Stimulated activated effector memory CD8-positive, alpha-beta T cell treated with anti-CD3 and anti-CD28 coated beads, Interleukin-12 subunit alpha, Interleukin-12 subunit beta, amount 100 ng/mL, for 72 hours (primary cell): ENCODE results near the gene MAPK10.
"Not testable (repeated sequence)": the region's sequence is repeated elsewhere in the genome, so short reads cannot be mapped to it uniquely, and the experiment has no call there.

Source experiments
- ATAC-seq: fragments of 150-1000 bp; cut with Tn5 transposase; 2 replicates; pipeline ENCODE4 v1.10.0; 2021
- DNase-seq, 2 donors: peaks; one replicate each; pipeline ENCODE4 v3.0.0; 2021 to 2022; ENCODE audit warnings: low spot score in 2 of 2
- H3K27ac Mint-ChIP-seq: one replicate; pipeline ENCODE4 v1.8.0; 2022; ENCODE audit warnings: mild to moderate bottlenecking, mixed read lengths
- H3K36me3 Mint-ChIP-seq: one replicate; pipeline ENCODE4 v1.8.0; 2022; ENCODE audit warnings: mild to moderate bottlenecking, mixed read lengths
- H3K4me1 Mint-ChIP-seq: one replicate; pipeline ENCODE4 v1.8.0; 2022; ENCODE audit warnings: mixed read lengths
- H3K4me3 Mint-ChIP-seq: one replicate; pipeline ENCODE4 v1.8.0; 2022; ENCODE audit warnings: mild to moderate bottlenecking, mixed read lengths
- H3K9me3 Mint-ChIP-seq: one replicate; pipeline ENCODE4 v1.8.0; 2022; ENCODE audit warnings: mixed read lengths

Gene MAPK10

DNA sequence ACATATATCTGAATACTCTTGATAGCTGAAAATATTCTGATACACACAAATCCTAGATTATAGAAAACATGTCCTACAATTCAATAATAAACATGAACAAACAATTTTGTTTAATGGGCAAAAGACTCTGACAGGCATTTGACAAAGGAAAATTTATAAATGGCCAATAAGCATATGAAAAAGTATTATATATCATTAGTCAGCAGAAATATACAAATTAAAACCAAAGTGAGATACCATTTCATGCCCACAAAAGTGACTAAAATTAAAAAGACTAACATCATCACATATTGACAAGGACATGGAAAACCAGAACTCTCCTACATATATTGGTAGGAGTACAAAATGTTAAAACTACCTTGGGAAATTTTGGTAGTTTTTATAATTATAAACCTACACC lies 2.7 kb upstream of the MAPK10 start:
- ATAC-seq (no peak), DNase-seq (no peak)
- H3K4me1 Mint-ChIP-seq, result peaks cover 11% of the 10 kb centered on the region
- no peak overlapping the region for H3K27ac Mint-ChIP-seq
- H3K36me3 Mint-ChIP-seq, result no peaks in the 10 kb centered on the region
- no peak overlapping the region for H3K4me3 Mint-ChIP-seq
- no peaks in the 10 kb centered on the region for H3K9me3 Mint-ChIP-seq

DNA sequence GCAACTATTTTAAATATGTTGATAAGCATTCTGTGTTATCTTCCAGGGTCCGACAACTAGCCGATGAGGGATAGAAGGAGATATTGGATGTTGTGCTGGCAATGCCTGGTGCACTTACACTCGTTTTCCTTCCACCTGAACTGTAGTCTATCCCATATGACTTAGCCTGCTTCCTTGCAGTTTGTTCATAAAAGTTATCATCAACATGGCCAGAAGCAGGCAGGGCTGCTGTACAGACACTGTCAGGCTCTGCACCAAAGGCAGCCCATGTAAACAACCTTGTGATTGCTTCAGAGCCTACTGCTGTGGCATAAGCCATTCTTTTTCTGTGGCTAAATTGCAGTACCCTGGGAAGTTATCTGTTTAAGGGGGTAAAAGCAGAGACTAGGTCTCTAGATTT lies 1.6 kb downstream of the MAPK10 start:
- no peaks in the 10 kb centered on the region for H3K36me3 Mint-ChIP-seq
- no peak for ATAC-seq
- no peaks in the 10 kb centered on the region for H3K9me3 Mint-ChIP-seq
- H3K4me3 Mint-ChIP-seq, result no peak overlapping the region
- no peak overlapping the region for H3K27ac Mint-ChIP-seq
- H3K4me1 Mint-ChIP-seq, result peaks cover 11% of the 10 kb centered on the region
- no peak for DNase-seq

GRCh38 chr4:86357608-86358007 lies 2.2 kb downstream of the MAPK10 start:
- DNase-seq (no peak), ATAC-seq (no peak)
- Mint-ChIP-seq H3K27ac (no peak overlapping the region), H3K4me3 (no peak overlapping the region), H3K9me3 (no peaks in the 10 kb centered on the region), H3K4me1 (peaks cover 11% of the 10 kb centered on the region), H3K36me3 (no peaks in the 10 kb centered on the region)

DNA sequence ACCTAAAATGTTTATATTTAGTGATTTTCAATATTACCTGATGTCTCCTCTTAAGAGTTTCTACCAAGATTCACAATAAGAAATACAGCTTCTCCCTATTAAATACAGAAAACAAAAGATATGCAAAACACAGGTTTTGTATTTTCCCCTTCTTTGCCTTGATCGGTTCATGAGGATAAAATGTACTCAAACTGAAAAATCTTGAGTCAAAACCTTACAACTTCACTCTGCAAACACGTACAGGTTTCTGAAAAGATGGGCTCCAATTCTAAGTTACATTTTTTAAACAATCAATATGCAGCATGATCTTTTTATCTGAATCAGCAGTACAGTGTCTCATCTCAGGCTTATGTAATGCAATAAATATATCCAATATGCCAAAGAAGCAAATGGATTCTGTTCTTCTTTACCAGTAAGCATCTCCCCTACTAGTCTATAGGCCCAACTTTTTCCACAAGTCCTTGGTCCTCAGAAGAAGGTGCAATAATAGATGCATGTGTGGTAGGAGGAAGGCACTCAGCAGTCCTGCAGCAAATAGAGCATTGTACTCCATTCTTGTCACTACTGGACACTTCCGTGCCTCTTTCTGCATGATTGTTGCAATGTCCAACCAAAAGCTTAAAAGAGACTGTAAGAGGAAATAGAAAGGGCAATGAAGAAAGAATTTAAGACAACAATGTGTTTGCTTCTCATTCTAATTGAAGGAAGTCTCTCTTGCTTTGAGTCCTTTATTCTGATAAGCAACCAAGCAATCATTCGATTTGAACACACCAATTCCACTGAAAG lies 3.2 kb downstream of the MAPK10 start:
- Mint-ChIP-seq H3K4me1 (peaks cover 11% of the 10 kb centered on the region), H3K36me3 (no peaks in the 10 kb centered on the region), H3K9me3 (no peaks in the 10 kb centered on the region), H3K4me3 (no peak overlapping the region), H3K27ac (no peak overlapping the region)
- DNase-seq (no peak), ATAC-seq (no peak)

DNA sequence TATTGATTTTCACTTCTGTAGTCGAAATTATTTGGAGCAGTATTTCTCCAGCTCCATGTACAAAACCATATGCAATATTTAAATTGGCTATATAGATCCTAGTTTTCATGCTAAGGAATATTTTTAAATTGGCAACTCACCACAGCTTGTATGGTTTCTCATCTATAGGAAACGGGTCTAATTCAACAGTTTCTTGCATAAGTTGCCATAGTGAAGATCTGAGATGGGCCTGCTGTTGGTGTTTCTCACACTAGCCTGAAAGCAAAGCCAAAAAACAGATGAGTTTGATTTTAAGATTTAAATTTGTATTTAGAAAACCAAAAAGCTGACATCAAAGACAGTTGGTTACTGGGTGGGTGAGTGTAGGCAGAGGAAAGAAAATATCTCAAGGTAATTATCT lies 5.5 kb downstream of the MAPK10 start:
- DNase-seq, result no peak
- no peak overlapping the region for H3K4me3 Mint-ChIP-seq
- H3K27ac Mint-ChIP-seq, result no peak overlapping the region
- peaks cover 1% of the 10 kb centered on the region for H3K4me1 Mint-ChIP-seq
- no peak for ATAC-seq
- no peaks in the 10 kb centered on the region for H3K36me3 Mint-ChIP-seq
- peaks cover 2% of the 10 kb centered on the region for H3K9me3 Mint-ChIP-seq

- Mint-ChIP-seq H3K4me3 (no peak overlapping the region), H3K9me3 (peaks cover 2% of the 10 kb centered on the region), H3K27ac (no peak overlapping the region), H3K36me3 (no peaks in the 10 kb centered on the region), H3K4me1 (no peaks in the 10 kb centered on the region)
- ATAC-seq, result no peak
- DNase-seq, result no peak
Measured at GRCh38 chr4:86346320-86346719, 13.5 kb downstream of the MAPK10 start.

- peaks cover 2% of the 10 kb centered on the region for H3K9me3 Mint-ChIP-seq
- ATAC-seq (no peak), DNase-seq (no peak)
- H3K27ac Mint-ChIP-seq, result no peak overlapping the region
- H3K4me3 Mint-ChIP-seq, result no peak overlapping the region
- H3K4me1 Mint-ChIP-seq, result no peaks in the 10 kb centered on the region
- no peaks in the 10 kb centered on the region for H3K36me3 Mint-ChIP-seq
Measured at GRCh38 chr4:86344127-86344526, 15.7 kb downstream of the MAPK10 start.

GRCh38 chr4:86338989-86339388 lies 20.9 kb downstream of the MAPK10 start:
- Mint-ChIP-seq H3K4me1 (no peaks in the 10 kb centered on the region), H3K27ac (no peak overlapping the region), H3K4me3 (no peak overlapping the region), H3K36me3 (no peaks in the 10 kb centered on the region), H3K9me3 (peaks cover 4% of the 10 kb centered on the region)
- DNase-seq (no peak), ATAC-seq (peak; percentile 31)

DNA sequence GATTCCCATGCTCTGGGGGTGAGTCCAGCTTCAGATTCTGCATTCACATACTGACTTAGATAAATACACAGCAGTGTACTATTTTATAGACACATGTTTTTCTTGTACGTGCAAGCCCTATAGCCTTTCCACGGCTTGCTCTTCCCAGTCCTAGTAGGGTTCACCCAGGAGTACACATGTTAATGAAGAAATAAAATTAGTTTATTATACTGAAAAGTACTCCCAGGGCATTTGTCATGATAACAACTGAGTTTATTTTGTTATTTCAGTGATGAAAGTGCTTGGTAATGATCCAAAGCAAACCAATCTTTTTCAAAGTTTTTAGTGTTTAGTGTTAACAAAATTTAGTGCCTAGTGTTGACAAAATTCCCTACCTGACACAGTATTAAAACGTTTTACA lies 21.3 kb downstream of the MAPK10 start:
- no peak for DNase-seq
- Mint-ChIP-seq H3K36me3 (no peaks in the 10 kb centered on the region), H3K4me3 (no peak overlapping the region), H3K4me1 (no peaks in the 10 kb centered on the region), H3K27ac (no peak overlapping the region), H3K9me3 (peaks cover 4% of the 10 kb centered on the region)
- no peak for ATAC-seq

GRCh38 chr4:86334020-86334750 lies 25.7 kb downstream of the MAPK10 start:
- DNase-seq (no peak), ATAC-seq (no peak)
- Mint-ChIP-seq H3K9me3 (peaks cover 2% of the 10 kb centered on the region), H3K27ac (no peak overlapping the region), H3K4me1 (no peaks in the 10 kb centered on the region), H3K4me3 (no peak overlapping the region), H3K36me3 (no peaks in the 10 kb centered on the region)

GRCh38 chr4:86333236-86333635 lies 26.6 kb downstream of the MAPK10 start:
- H3K36me3 Mint-ChIP-seq, result no peaks in the 10 kb centered on the region
- no peak overlapping the region for H3K4me3 Mint-ChIP-seq
- H3K4me1 Mint-ChIP-seq, result no peaks in the 10 kb centered on the region
- peaks cover 2% of the 10 kb centered on the region for H3K9me3 Mint-ChIP-seq
- ATAC-seq (no peak), DNase-seq (no peak)
- H3K27ac Mint-ChIP-seq, result no peak overlapping the region

DNA sequence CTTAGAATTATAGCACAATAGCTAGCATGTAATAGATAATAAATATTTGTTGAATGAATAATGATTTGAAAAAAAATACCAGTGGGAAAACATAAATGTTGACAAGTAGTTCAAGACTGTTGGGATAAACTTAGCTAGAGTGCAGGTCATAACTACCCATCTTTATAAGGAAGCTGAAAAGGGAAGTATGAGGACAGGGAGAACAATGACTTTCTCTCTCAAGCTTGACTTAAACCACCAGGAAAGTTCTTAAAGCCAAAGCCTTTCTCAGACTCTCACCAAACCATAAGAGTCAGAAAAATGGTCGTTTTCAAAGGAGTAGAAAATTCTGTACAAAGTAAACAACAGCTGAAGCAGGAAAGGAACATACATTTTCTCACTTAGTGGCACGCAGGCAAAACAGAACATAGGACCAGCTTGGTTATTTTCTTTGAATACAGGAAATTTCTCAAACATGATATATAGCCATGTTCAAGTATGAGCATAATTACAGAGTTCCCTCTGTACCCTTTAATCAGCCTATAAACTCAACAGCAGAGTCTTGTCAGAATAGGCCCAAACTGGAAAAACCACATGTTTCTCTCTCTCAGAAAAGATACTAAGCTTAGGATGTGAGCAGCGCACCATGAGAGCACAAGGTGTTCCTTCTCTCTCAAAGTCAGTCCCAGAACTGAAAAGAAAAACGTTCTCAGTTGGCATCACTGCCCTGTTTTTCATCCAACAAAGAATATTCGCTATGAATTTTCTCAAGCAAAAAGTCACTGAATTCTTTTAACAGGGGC lies 28.7 kb downstream of the MAPK10 start:
- Mint-ChIP-seq H3K4me3 (no peak overlapping the region), H3K27ac (no peak overlapping the region), H3K4me1 (no peaks in the 10 kb centered on the region), H3K9me3 (peaks cover 2% of the 10 kb centered on the region), H3K36me3 (no peaks in the 10 kb centered on the region)
- ATAC-seq (no peak), DNase-seq (no peak)

DNA sequence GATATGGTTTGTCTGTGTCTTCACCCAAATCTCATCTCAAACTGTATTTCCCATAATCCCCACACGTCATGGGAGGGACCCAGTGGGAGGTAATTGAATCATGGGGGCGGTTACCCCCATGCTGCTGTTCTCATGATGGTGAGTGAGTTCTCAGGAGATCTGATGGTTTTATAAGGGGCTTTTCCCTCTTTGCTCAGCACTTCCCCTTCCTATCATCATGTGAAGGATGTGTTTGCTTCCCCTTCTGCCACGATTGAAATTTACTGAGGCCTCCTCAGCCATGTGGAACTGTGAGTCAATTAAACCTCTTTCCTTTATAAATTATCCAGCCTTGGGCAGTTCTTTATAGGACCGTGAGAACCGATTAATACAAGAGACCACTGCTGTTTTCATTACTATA lies 29.4 kb downstream of the MAPK10 start:
- not testable (repeated sequence) for DNase-seq, H3K9me3 Mint-ChIP-seq, H3K4me1 Mint-ChIP-seq, ATAC-seq, H3K27ac Mint-ChIP-seq, H3K4me3 Mint-ChIP-seq, H3K36me3 Mint-ChIP-seq

DNA sequence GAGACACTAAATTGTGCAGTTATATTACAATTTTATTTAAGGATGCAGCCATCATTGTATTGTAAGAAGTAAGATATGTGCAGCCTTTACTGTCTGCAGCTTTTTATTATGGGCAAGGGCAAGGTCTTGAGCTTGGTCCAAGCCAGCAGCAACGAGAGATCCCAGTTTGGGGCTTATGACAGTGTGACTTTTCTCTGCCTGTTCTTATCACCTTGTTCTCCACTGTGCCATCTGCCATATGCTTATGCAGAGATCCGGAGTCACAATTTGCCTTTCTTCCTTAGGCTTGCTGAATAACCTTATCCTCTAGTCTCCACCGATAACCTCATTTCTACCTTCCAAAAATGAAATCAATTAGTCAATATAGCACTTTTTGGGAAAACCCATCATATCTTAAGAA lies 30.4 kb downstream of the MAPK10 start:
- Mint-ChIP-seq H3K9me3 (no peaks in the 10 kb centered on the region), H3K27ac (no peak overlapping the region), H3K4me1 (no peaks in the 10 kb centered on the region), H3K36me3 (no peaks in the 10 kb centered on the region), H3K4me3 (no peak overlapping the region)
- DNase-seq (no peak), ATAC-seq (no peak)

DNA sequence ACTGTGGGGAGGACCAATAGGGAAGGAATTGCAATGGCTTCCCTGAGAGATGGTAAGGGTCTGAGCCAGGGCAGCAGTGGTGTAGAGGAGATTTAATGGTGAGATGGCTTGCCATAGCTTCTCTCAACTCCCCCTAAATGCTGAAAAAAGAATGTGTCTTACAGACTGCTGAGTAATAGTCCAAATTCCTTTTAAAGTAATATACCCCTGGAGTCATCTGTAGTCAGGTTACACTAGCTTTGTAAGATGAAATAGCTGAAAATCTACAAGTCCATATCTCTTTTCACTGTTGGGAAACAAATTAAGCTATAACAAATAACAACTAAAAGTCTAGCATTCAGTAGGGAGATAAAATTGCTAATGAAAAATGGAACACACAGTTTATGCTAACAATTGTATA lies 33.5 kb downstream of the MAPK10 start:
- H3K27ac Mint-ChIP-seq, result no peak overlapping the region
- ATAC-seq (no peak), DNase-seq (no peak)
- no peaks in the 10 kb centered on the region for H3K9me3 Mint-ChIP-seq
- no peaks in the 10 kb centered on the region for H3K36me3 Mint-ChIP-seq
- H3K4me1 Mint-ChIP-seq, result no peaks in the 10 kb centered on the region
- no peak overlapping the region for H3K4me3 Mint-ChIP-seq

GRCh38 chr4:86319390-86319789 lies 40.5 kb downstream of the MAPK10 start:
- no peaks in the 10 kb centered on the region for H3K36me3 Mint-ChIP-seq
- DNase-seq (no peak), ATAC-seq (no peak)
- no peak overlapping the region for H3K27ac Mint-ChIP-seq
- H3K9me3 Mint-ChIP-seq, result peaks cover 4% of the 10 kb centered on the region
- no peak overlapping the region for H3K4me3 Mint-ChIP-seq
- no peaks in the 10 kb centered on the region for H3K4me1 Mint-ChIP-seq
